K562 (cell line): ENCODE data around the gene ARHGAP9. TPM values are rescaled to one million over a fixed set of nuclear protein-coding genes. Genes with fewer than 3 reads are reported as not detected.

ENCODE experiments used
- ATAC-seq: fragments of 200-7000 bp; cut with Tn5 transposase; 3 replicates; pipeline ENCODE4 v1.9.1; 2020; ENCODE audit warnings: moderate library complexity
- BruUV-seq: library from RNA; stranded (reverse); fragments of 400-500 nt; replicated peaks from 2 replicates; lab custom pipeline; 2021; lab: Mats Ljungman, UMichigan
- CTCF ChIA-PET: fragments of 300-600 bp; formaldehyde crosslinking; extraction: SDS; loops from one replicate; lab custom pipeline; 2021; ENCODE audit warnings: low intra/inter-chr PET ratio; lab: Yijun Ruan, JAX
- POLR2A ChIA-PET: fragments of 300-600, 350-650 bp; sonication (Branson Sonifier 250); formaldehyde crosslinking; extraction: SDS; loops from one replicate; lab custom pipeline; 2021; ENCODE audit warnings: antibody characterized with exemption, inconsistent platforms; lab: Yijun Ruan, JAX
- DNase-seq, 4 experiments: peaks; one replicate each; pipeline versions ENCODE4 v3.0.0 to v3.0.0-alpha.2; 2011 to 2018; ENCODE audit warnings: low spot score in 3 of 4, mixed read lengths in 3 of 4; ENCODE audit errors: extremely low read depth in 1 of 4
- FAIRE-seq: peaks from 2 replicates; lab custom pipeline; 2011; peaks lifted over from hg19 to GRCh38; lab: Jason Lieb, UNC
- H2AFZ ChIP-seq: 2 replicates; pipeline ENCODE4 v1.6.0; 2011; ENCODE audit warnings: low read depth, low read length, control low read depth, inconsistent platforms
- H3K27ac ChIP-seq: fragments of 200-600 bp; 3 replicates; pipeline ENCODE4 v1.8.0; 2011; ENCODE audit warnings: low read depth, mild to moderate bottlenecking, control low read depth, inconsistent platforms, low read length, moderate library complexity, mixed read lengths; ENCODE audit errors: extremely low read depth
- H3K27me3 ChIP-seq, 2 experiments: fragments of 300-600 bp in 1 of 2; 2 replicates in 1 of 2; 3 replicates in 1 of 2; pipeline versions ENCODE4 v1.6.0 to v1.8.0; 2011; ENCODE audit warnings: inconsistent platforms in 2 of 2, low read length in 2 of 2, mild to moderate bottlenecking in 1 of 2, mixed read lengths in 1 of 2, moderate library complexity in 1 of 2; ENCODE audit not compliant: control insufficient read depth in 2 of 2, insufficient read depth in 2 of 2
- H3K36me3 ChIP-seq: fragments of 300-600 bp; 3 replicates; pipeline ENCODE4 v1.8.0; 2011; ENCODE audit warnings: mild to moderate bottlenecking, low read length, inconsistent platforms; ENCODE audit not compliant: control insufficient read depth, insufficient read depth
- H3K4me1 ChIP-seq, 2 experiments: fragments of 200-600 bp in 1 of 2; replicated peaks in 1 of 2; 2 replicates in 1 of 2; 3 replicates in 1 of 2; pipeline versions ENCODE4 v1.5.1 to v1.8.0; 2011; ENCODE audit warnings: inconsistent platforms in 2 of 2, low read length in 2 of 2, mild to moderate bottlenecking in 1 of 2, mixed read lengths in 1 of 2, moderate library complexity in 1 of 2; ENCODE audit not compliant: control insufficient read depth in 2 of 2, insufficient read depth in 2 of 2
- H3K4me2 ChIP-seq: 2 replicates; pipeline ENCODE4 v1.6.1; 2011; ENCODE audit warnings: low read length, control low read depth, inconsistent platforms, mixed read lengths; ENCODE audit not compliant: insufficient read depth
- H3K4me3 ChIP-seq: fragments of 200-600 bp; sonication (generic), shearing (Covaris generic); 2 replicates; pipeline ENCODE4 v1.5.1; 2016; ENCODE audit warnings: control low read depth, inconsistent platforms
- H3K79me2 ChIP-seq: fragments of 200-600 bp; 3 replicates; pipeline ENCODE4 v1.8.0; 2011; ENCODE audit warnings: low read length, inconsistent platforms; ENCODE audit not compliant: control insufficient read depth, insufficient read depth
- H3K9ac ChIP-seq, 2 experiments: 2 replicates each; pipeline versions ENCODE4 v1.6.0 to v1.6.1; 2011; ENCODE audit warnings: low read depth in 2 of 2, low read length in 2 of 2, control low read depth in 1 of 2, inconsistent platforms in 1 of 2, mild to moderate bottlenecking in 1 of 2, mixed read lengths in 1 of 2; ENCODE audit not compliant: insufficient read depth in 1 of 2
- H3K9me1 ChIP-seq: one replicate; pipeline ENCODE4 v1.6.0; 2011; ENCODE audit warnings: inconsistent platforms, mild to moderate bottlenecking, low read length, moderate library complexity; ENCODE audit not compliant: control insufficient read depth, insufficient read depth
- H3K9me3 ChIP-seq: replicated peaks from 2 replicates; pipeline ENCODE4 v1.5.1; 2011; ENCODE audit warnings: low read depth, low read length, inconsistent platforms; ENCODE audit not compliant: control insufficient read depth, insufficient read depth
- H4K20me1 ChIP-seq: replicated peaks from 2 replicates; pipeline ENCODE4 v1.6.1; 2011; ENCODE audit warnings: low read length, inconsistent platforms, mixed read lengths; ENCODE audit not compliant: control insufficient read depth, insufficient read depth
- CBX2 ChIP-seq: fragments of 200-600 bp; sonication (generic); IDR thresholded peaks from one replicate; pipeline ENCODE4 v1.6.1; 2012; ENCODE audit warnings: mild to moderate bottlenecking, low read length, inconsistent platforms; ENCODE audit not compliant: insufficient read depth, poor library complexity, severe bottlenecking
- CTBP1 ChIP-seq: fragments of 450-650 bp; IDR thresholded peaks from 2 replicates; pipeline ENCODE4 v1.6.1; 2016; ENCODE audit warnings: borderline replicate concordance
- HSF4 ChIP-seq: fragments of 250-450 bp; sonication (Bioruptor Pico); IDR thresholded peaks from 2 replicates; pipeline ENCODE4 v2.1.2; 2022; ENCODE audit warnings: mild to moderate bottlenecking, moderate library complexity, borderline replicate concordance
- MAZ ChIP-seq, 2 experiments: fragments of 450-650 bp in 1 of 2; sonication (generic) in 1 of 2; formaldehyde crosslinking; IDR thresholded peaks in 1 of 2; conservative IDR thresholded peaks in 1 of 2; 2 replicates each; pipeline versions ENCODE4 v1.4.0 to v1.5.0; 2020; ENCODE audit warnings: mild to moderate bottlenecking in 1 of 2, missing genetic modification reagents in 1 of 2
- PHF20 ChIP-seq: fragments of 450-650 bp; IDR thresholded peaks from 2 replicates; pipeline ENCODE4 v1.6.1; 2018; ENCODE audit not compliant: partially characterized antibody
- POLR3G ChIP-seq: IDR thresholded peaks from 2 replicates; pipeline ENCODE4 v1.6.1; 2011; ENCODE audit not compliant: insufficient read length, insufficient replicate concordance; ENCODE audit errors: extremely low read depth
- WGBS: fragments of 100-300 bp; shearing (Covaris generic); methylation state at CpG from one replicate; pipeline ENCODE4 v1.1.6; 2016; ENCODE audit warnings: low coverage, mixed read lengths; ENCODE audit not compliant: insufficient coverage; ENCODE audit errors: missing lambda C conversion rate; 5-methylcytosine and 5-hydroxymethylcytosine counted together
- in situ Hi-C: fragments of 300-500 bp; cut with MboI; formaldehyde crosslinking; loops from 4 replicates; pipeline ENCODE4 v1.15.0; 2018; ENCODE audit warnings: inconsistent platforms, mixed read lengths
- intact Hi-C: fragments of 100-400 bp; cut with micrococcal nuclease; formaldehyde crosslinking; loops from 2 replicates; pipeline ENCODE4 v1.14.2; 2022
- polyA plus RNA-seq, 8 experiments: library from polyadenylated mRNA; depleted of rRNA in 4 of 8; stranded (reverse) in 5 of 8; unstranded in 3 of 8; fragments of >200 nt; fragmentation: Nextera tagmentation in 2 of 8; fragmentation: Illumina TruSeq in 1 of 8; extraction: Ambion mirVana in 2 of 8; extraction: Trizol in 1 of 8; gene quantifications; 2 replicates each; pipeline versions ENCODE4 v1.2.1 to v1.2.3, GENCODE V29; 2011 to 2014; ENCODE audit warnings: inconsistent platforms in 1 of 8, missing spikeins in 1 of 8
- total RNA-seq, 7 experiments: library from RNA; depleted of rRNA in 6 of 7; stranded (reverse); fragments of >200 nt in 6 of 7; fragmentation: Illumina TruSeq in 2 of 7; extraction: Trizol in 2 of 7; gene quantifications; 2 replicates each; pipeline versions ENCODE4 v1.2.1 to v1.2.3, GENCODE V29; 2011 to 2021; ENCODE audit warnings: low replicate concordance in 1 of 7
- TF ChIP-seq, protein P1 (sequence below): IDR thresholded peaks from 2 replicates; pipeline ENCODE4 v1.6.1; 2012; ENCODE audit warnings: low read depth, low read length, improper control_type of control experiment, borderline replicate concordance
- TF ChIP-seq, protein P2 (sequence below), 3 experiments: fragments of 200-800 bp in 1 of 3; sonication (Bioruptor generic) in 1 of 3; sonication (generic) in 1 of 3; formaldehyde crosslinking in 1 of 3; IDR thresholded peaks; 2 replicates each; pipeline versions ENCODE4 v1.6.1 to v1.8.0; 2016 to 2022; ENCODE audit warnings: mild to moderate bottlenecking in 2 of 3, missing compliant biosample characterization in 2 of 3, missing genetic modification characterization in 2 of 3, missing genetic modification reagents in 1 of 3

The ARHGAP9 gene
- total and polyA plus RNA-seq, 9 of the 15 experiments (the other 6 are each of a cell fraction or from before 2014, with no cell fraction given): 1.5 to 10.2 (median 5.1) TPM

DNA sequence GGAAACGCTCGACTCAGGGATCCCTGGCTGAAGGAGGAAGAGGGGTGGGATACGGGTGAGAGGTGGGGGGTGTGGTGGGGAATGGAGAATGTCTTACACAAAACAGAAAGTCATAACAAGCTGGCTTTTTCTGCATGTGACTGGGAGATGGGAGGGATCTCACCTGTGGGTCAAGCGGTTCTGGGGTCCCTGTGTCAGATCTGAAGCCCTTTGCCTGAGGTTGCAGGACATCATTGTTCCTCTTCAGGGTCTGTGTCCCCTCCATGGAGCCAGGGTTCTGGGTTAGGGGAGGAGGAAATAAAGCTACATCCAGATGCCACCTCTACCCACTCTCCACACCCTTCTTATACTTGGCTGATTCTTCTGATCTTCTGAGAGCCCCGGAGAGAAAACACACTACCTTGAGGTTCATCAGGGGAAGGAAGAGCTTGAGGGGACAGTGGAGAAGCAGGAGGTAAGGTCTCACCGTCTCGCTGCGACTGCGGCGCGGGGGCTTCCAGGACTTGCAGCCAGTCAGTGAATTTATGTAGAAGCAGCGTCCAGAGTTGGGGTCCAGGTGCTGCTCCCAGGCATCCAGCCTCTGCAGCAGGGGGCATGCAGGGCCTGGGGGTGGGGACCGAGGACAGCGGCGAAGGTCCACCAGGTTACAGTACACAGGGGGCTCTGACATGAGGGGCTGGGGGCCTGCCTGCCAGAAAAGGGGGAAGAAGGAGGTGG lies 2.5 kb downstream of the ARHGAP9 start:
- Histone ChIP-seq H3K4me2 (no peak overlapping the region), H3K9me3 (no peaks in the 10 kb centered on the region), H3K27me3 (peaks cover 0 to 4% of the 10 kb centered on the region in 2 experiments; a peak in 1 of 5 replicates), H3K27ac (peak overlapping the region; percentile 61; the same call in 2 of the 3 replicates), H3K9me1 (no peaks in the 10 kb centered on the region), H2AFZ (peak overlapping the region; percentile 93), H3K9ac (peak overlapping the region; percentile 47 to 60; a peak in 3 of 4 replicates), H3K79me2 (no peaks in the 10 kb centered on the region), H4K20me1 (no peaks in the 10 kb centered on the region), H3K4me3 (no peak overlapping the region), H3K4me1 (peaks cover 39 to 51% of the 10 kb centered on the region in 2 experiments), H3K36me3 (no peaks in the 10 kb centered on the region)
- TF ChIP-seq, protein P1, sequence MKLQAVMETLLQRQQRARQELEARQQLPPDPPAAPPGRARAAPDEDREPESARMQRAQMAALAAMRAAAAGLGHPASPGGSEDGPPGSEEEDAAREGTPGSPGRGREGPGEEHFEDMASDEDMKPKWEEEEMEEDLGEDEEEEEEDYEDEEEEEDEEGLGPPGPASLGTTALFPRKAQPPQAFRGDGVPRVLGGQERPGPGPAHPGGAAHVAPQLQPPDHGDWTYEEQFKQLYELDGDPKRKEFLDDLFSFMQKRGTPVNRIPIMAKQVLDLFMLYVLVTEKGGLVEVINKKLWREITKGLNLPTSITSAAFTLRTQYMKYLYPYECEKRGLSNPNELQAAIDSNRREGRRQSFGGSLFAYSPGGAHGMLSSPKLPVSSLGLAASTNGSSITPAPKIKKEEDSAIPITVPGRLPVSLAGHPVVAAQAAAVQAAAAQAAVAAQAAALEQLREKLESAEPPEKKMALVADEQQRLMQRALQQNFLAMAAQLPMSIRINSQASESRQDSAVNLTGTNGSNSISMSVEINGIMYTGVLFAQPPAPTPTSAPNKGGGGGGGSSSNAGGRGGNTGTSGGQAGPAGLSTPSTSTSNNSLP: no peak
- no peak for TF ChIP-seq HSF4
- no peak for TF ChIP-seq POLR3G
- no peak for TF ChIP-seq PHF20
- TF ChIP-seq, protein P2, sequence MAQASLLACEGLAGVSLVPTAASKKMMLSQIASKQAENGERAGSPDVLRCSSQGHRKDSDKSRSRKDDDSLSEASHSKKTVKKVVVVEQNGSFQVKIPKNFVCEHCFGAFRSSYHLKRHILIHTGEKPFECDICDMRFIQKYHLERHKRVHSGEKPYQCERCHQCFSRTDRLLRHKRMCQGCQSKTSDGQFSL (CRISPR knock-in tag; IDR thresholded peaks at IDR 0.05): 0 out of 2 replicates have a peak, but pooled peaks have one; percentile 4
- TF ChIP-seq, protein P2 (tag; IDR thresholded peaks at IDR 0.05): 0 out of 4 replicates have a peak, but pooled peaks of 1 of the 2 experiments have one; percentile 9
- TF ChIP-seq CTBP1: no peak
- 0 out of 4 replicates have a peak, but pooled peaks of 1 of the 2 experiments have one; percentile 2 for TF ChIP-seq MAZ (CRISPR knock-in tag; conservative IDR thresholded peaks at IDR 0.05 in 1 of 2, IDR thresholded peaks at IDR 0.05 in 1 of 2)
- no peak for TF ChIP-seq CBX2
- intact Hi-C loops (no loop called here), in situ Hi-C loops (no loop called here)
- no peak for DNase-seq
- BruUV-seq: TSS peak; percentile 65
- ChIA-PET POLR2A (interaction anchor here (0.6 to 1.0 kb wide), 4 partner anchors 41 to 249 kb away, joined by 3 to 5 read pairs (median 4); partner anchors contain the start of gene DDIT3), CTCF (no interaction called here)
- WGBS: 87% methylated on average over 10 of the region's 15 CpGs
- no peak for ATAC-seq
- no peak for FAIRE-seq
